Thymus (tissue), 11 donors: ENCODE results near the gene ADGRD2. TPM values are rescaled to one million over a fixed set of nuclear protein-coding genes. Genes with fewer than 3 reads are reported as not detected.
A peak's percentile ranks its signal among the peaks of the same experiment; 100 is the strongest.

Experiments used
- DNase-seq, 9 donors: peaks; one replicate each; pipeline ENCODE4 v3.0.0-alpha.2; 2013; ENCODE audit warnings: low spot score in 9 of 9, low read depth in 6 of 9, missing footprints in 1 of 9
- H3K27ac ChIP-seq, 2 donors: one replicate each; pipeline ENCODE4 v1.5.1; 2013; ENCODE audit warnings: control low read depth in 1 of 2, low read depth in 1 of 2, low read length in 1 of 2, mild to moderate bottlenecking in 1 of 2, moderate library complexity in 1 of 2
- H3K27me3 ChIP-seq, 2 donors: one replicate each; pipeline ENCODE4 v1.5.1; 2013; ENCODE audit warnings: low read length in 1 of 2; ENCODE audit not compliant: control insufficient read depth in 2 of 2, insufficient read depth in 1 of 2
- H3K36me3 ChIP-seq, 2 donors: one replicate each; pipeline ENCODE4 v1.5.1; 2013; ENCODE audit warnings: low read length in 1 of 2, mild to moderate bottlenecking in 1 of 2, moderate library complexity in 1 of 2; ENCODE audit not compliant: control insufficient read depth in 2 of 2, insufficient read depth in 2 of 2
- H3K4me1 ChIP-seq, 2 donors: one replicate each; pipeline ENCODE4 v1.5.1; 2013; ENCODE audit warnings: low read length in 2 of 2; ENCODE audit not compliant: control insufficient read depth in 2 of 2, insufficient read depth in 2 of 2
- H3K4me3 ChIP-seq, 2 donors: one replicate each; pipeline ENCODE4 v1.5.1; 2013; ENCODE audit warnings: low read length in 2 of 2, control low read depth in 1 of 2, mild to moderate bottlenecking in 1 of 2
- H3K9me3 ChIP-seq, 2 donors: one replicate each; pipeline ENCODE4 v1.5.1; 2013; ENCODE audit warnings: low read length in 1 of 2, mild to moderate bottlenecking in 1 of 2; ENCODE audit not compliant: control insufficient read depth in 2 of 2, insufficient read depth in 1 of 2
- WGBS: extraction: QIAGEN DNeasy Blood & Tissue Kit; methylation state at CpG from one replicate; pipeline ENCODE4 v1.1.7; 2013; 5-methylcytosine and 5-hydroxymethylcytosine counted together
- polyA plus RNA-seq: library from polyadenylated mRNA; stranded (reverse); fragments of 200-250 nt; gene quantifications from one replicate; pipeline ENCODE4 v1.2.3, GENCODE V29; 2013
- total RNA-seq: library from RNA; stranded (reverse); fragments of 120-200 nt; gene quantifications from one replicate; pipeline ENCODE4 v1.2.4, GENCODE V29; 2013
- donor health status: healthy.

The ADGRD2 gene
- total and polyA plus RNA-seq, 2 donors, result 0.09 to 0.50 TPM

DNA sequence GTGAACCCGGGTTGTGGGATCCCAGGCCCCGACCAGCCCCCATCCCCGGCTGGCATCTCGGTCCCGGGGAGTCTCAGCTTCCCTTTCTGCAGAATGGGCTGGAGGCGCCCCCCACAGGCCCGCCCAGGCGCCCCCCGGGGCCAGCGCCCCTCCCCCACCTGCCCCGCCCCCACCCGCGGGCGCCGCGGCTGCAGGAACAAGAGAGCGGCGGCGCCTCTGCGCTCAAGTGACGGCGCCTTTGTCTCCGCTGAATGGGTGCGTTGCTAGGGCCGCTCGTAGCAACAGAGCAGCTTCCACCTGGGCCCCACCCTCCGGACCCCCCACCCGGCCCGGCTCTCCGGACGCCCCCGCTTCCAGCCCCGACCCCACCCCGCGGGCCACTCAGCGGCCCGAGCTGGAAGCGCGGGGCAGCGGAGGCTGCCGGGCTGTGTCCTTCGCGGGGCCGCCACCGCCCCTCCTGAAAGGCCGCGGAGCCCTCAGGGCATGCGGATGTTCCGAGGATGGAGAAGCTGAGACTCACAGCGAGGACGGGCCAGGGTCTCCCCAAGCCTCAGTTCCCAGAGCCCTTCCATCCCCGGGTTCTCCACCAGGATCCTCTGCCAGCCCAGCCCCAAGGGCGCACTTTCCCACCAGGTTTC lies 27.5 kb downstream of the ADGRD2 start:
- no peak overlapping the region for H3K27ac ChIP-seq
- WGBS, result 17% methylated on average over 53 of the region's 53 CpGs
- H3K4me3 ChIP-seq, result peak overlapping the region in 1 of 2 donors; percentile 5
- DNase-seq, result peak in 1 of 9 donors; percentile 39
- no peaks in the 10 kb centered on the region for H3K36me3 ChIP-seq
- H3K4me1 ChIP-seq, result peaks cover 0 to 5% of the 10 kb centered on the region in 2 donors
- H3K9me3 ChIP-seq, result peaks cover 0 to 3% of the 10 kb centered on the region in 2 donors
- H3K27me3 ChIP-seq, result peaks cover 18 to 68% of the 10 kb centered on the region in 2 donors

DNA sequence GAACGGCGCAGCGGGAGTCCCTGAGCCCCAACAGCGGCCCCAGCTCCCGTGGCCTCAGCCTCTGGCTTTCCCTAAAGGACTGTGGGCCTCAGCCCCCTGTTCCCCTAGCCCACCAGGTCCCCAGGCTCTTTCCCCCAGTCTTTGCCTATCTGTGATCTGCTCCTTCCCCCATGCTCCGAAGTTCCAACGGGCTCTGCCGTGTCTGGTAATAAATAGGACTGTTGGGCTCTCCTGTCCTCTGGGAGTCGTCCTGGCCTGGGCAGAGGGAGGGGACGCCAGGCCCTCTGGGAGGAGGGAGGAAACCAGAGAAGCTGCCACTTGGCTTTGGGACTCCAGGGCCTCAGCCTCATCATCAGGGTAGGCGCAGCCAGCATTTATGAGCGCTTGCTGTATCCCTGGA lies 28.1 kb downstream of the ADGRD2 start:
- DNase-seq, result no peak
- Histone ChIP-seq H3K27ac (no peak overlapping the region), H3K9me3 (peaks cover 0 to 3% of the 10 kb centered on the region in 2 donors), H3K27me3 (peaks cover 18 to 72% of the 10 kb centered on the region in 2 donors), H3K4me1 (peaks cover 0 to 5% of the 10 kb centered on the region in 2 donors), H3K36me3 (no peaks in the 10 kb centered on the region), H3K4me3 (no peak overlapping the region)
- 87% methylated on average over 12 of the region's 12 CpGs for WGBS

DNA sequence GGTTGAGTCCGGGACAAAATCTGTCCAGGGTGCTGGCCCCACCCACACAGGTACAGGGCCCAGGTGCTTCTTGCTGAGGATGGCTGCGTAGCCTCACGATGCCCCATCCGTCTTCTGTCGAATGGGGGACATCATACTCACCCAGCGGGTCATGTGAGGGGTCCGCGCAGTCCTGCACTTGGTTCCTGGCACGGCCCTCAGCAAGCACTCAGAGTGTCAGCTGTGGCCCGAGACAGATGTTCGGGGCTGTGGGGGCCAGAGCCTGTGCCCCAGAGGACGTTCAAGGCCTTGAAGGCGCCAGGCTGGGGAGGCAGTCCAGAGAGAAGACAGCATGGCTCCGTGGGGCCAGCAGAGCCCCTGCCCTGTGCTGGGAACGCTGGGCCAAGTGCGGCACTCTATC lies 29.1 kb downstream of the ADGRD2 start:
- peaks cover 0 to 5% of the 10 kb centered on the region in 2 donors for H3K4me1 ChIP-seq
- peaks cover 18 to 75% of the 10 kb centered on the region in 2 donors for H3K27me3 ChIP-seq
- no peak overlapping the region for H3K4me3 ChIP-seq
- no peak for DNase-seq
- peaks cover 0 to 3% of the 10 kb centered on the region in 2 donors for H3K9me3 ChIP-seq
- no peaks in the 10 kb centered on the region for H3K36me3 ChIP-seq
- H3K27ac ChIP-seq, result no peak overlapping the region
- 96% methylated on average over 16 of the region's 16 CpGs for WGBS

DNA sequence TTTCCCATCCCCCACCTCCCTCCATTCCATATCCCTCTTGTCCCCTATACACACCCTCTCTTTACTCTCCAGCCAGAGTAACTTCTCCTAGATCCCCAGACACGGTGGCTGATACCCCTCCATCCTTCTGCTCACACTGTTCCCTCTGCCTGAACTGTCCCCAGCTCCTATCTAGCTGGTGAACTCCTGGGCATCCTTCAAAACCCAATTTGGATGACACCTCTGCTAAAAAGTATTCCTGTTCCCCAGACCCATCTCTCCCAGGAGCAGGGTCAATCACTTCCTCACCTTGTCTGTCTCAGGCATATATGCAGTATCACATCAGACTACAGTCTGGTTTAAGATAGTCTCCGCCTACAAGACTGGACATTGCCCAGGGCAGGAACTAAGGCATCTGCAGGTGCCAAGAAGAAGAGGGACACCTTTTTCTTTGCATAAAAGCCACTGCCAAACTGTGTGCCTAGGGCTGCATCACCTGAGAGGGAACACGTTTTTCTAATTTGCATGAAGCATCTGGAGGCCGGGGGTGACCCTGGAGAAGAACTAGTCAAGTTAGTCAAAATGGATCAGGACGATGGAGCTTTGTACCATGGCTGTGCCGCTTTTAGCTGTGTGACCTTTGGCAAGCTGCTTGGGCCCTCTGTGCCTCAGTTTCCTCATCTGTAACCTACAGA lies 29.8 kb downstream of the ADGRD2 start:
- 93% methylated on average over 6 of the region's 6 CpGs for WGBS
- Histone ChIP-seq H3K36me3 (no peaks in the 10 kb centered on the region), H3K9me3 (peaks cover 0 to 3% of the 10 kb centered on the region in 2 donors), H3K27ac (no peak overlapping the region), H3K4me3 (no peak overlapping the region), H3K4me1 (peaks cover 0 to 5% of the 10 kb centered on the region in 2 donors), H3K27me3 (peaks cover 18 to 77% of the 10 kb centered on the region in 2 donors)
- DNase-seq, result no peak

DNA sequence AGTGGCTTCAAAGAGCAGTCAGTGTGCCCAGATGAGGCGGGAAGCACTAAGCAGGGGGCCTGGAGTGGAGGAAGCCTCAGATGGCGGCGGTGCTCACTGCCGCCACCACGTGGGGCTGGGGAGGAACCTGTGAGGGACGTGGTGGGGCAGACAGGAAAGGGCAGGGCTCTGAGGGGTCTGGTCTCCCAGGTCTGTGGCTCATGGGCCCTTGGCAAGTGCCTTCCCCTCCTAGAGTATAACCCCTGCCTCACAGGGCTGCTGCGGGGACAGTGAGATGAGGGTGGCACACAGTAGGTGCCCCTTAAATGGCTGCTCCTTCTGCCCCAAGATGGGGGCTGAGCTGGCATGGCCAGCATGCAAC lies 30.4 kb downstream of the ADGRD2 start:
- 28% methylated on average over 7 of the region's 7 CpGs for WGBS
- Histone ChIP-seq H3K36me3 (no peaks in the 10 kb centered on the region), H3K27me3 (peaks cover 18 to 77% of the 10 kb centered on the region in 2 donors), H3K27ac (no peak overlapping the region), H3K4me1 (peaks cover 0 to 5% of the 10 kb centered on the region in 2 donors), H3K4me3 (no peak overlapping the region), H3K9me3 (peaks cover 0 to 3% of the 10 kb centered on the region in 2 donors)
- peak in 2 of 9 donors; percentile 32 to 48 for DNase-seq

DNA sequence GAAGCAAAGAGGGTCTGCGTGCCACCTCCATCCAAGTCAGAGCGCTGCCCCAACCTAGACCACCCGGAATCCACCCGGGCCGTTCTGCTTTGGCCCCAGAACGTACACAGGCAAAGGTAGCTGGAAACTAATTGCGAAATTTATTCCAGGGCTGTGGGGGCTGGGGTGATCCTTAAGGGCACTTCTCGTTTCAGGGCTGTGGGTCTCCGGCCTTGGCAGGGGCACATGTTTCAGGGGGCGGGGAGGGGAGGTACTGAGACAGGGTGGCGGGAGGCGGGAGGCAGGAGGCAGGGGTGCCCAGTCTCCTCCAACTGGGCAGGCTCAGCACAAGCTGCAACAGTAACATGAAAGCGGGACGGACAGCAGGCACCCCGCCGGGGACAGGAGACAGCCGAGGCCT lies 30.9 kb downstream of the ADGRD2 start:
- Histone ChIP-seq H3K36me3 (no peaks in the 10 kb centered on the region), H3K4me1 (peaks cover 0 to 5% of the 10 kb centered on the region in 2 donors), H3K27me3 (peaks cover 18 to 76% of the 10 kb centered on the region in 2 donors), H3K27ac (no peak overlapping the region), H3K9me3 (peaks cover 0 to 3% of the 10 kb centered on the region in 2 donors), H3K4me3 (no peak overlapping the region)
- no peak for DNase-seq
- WGBS, result 79% methylated on average over 17 of the region's 17 CpGs

DNA sequence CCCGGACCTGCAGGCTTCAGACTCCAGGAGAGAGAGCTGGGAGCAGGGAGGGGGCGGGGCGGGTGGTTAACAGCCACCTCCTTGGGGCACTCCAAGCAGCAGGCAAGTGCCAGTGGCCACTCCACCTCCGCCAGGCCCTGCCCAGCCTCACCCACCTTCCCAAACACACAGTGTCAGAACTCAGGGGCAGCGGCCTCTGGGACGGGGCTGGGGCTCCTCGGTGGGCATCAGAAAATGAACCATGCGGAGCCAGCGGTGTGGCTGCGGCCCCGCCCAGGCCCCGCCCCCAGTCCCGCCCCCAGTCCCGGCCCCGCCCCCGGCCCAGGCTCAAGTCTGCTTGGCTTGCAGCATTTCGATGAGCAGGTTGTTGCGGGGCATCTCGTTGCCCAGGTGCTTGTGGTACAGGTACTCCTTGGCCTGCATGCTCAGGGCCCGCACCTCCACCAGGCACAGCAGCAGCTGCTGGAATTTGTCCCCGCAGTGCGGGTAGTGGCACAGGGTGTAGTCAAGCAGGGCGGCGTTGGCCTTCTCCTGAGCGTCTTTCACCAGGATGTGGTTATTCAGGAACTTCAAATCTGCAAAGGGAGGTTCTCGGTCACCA lies 32.3 kb downstream of the ADGRD2 start:
- Histone ChIP-seq H3K4me3 (no peak overlapping the region), H3K27me3 (peaks cover 8 to 76% of the 10 kb centered on the region in 2 donors), H3K27ac (no peak overlapping the region), H3K4me1 (peaks cover 0 to under 1% of the 10 kb centered on the region in 2 donors), H3K9me3 (peaks cover 0 to 3% of the 10 kb centered on the region in 2 donors), H3K36me3 (no peaks in the 10 kb centered on the region)
- no peak for DNase-seq
- WGBS, result 69% methylated on average over 26 of the region's 26 CpGs

DNA sequence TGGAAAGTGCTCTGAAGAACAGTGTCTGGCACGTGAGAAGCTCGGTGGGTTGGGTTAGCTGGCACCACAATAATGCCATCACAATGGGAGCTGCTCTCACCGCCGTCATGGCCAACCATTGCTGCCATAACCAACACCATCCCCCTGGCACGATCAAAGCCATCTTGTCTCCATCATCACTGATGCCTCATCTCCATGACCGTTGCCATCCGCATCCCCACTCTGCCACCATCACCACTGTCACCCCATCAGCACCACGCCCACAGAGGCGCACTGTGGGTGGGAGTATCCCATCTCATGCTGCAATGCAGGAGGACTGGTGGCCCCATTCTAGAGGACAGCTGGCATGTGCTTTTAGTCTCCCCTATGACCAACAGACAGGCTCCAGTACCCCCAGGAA lies 33.2 kb downstream of the ADGRD2 start:
- no peak for DNase-seq
- Histone ChIP-seq H3K9me3 (peaks cover 0 to 3% of the 10 kb centered on the region in 2 donors), H3K27me3 (peaks cover 0 to 76% of the 10 kb centered on the region in 2 donors), H3K4me1 (no peaks in the 10 kb centered on the region), H3K4me3 (no peak overlapping the region), H3K27ac (no peak overlapping the region), H3K36me3 (no peaks in the 10 kb centered on the region)
- WGBS, result 98% methylated on average over 9 of the region's 9 CpGs

DNA sequence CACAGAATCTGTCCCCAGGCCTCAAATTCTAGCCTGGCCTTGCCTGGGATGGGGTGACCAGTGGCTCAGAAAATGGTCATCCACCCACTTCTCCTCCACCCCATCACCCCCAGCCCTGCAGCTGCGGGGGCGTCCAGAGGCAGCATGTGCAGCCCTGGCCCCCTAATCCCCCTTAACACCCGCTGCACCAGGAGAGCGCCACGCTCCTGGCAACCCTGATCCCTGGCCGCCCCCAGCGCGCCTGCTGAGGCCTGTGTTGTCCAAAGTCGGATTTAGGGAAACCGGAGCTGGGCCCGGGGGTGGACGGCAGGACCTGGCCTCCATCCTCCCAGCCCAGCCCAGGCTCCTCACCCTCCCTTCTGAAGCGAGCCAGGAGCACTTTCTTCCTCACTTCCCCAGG lies 35.0 kb downstream of the ADGRD2 start:
- 86% methylated on average over 13 of the region's 13 CpGs for WGBS
- H3K27ac ChIP-seq, result no peak overlapping the region
- H3K36me3 ChIP-seq, result no peaks in the 10 kb centered on the region
- H3K4me1 ChIP-seq, result no peaks in the 10 kb centered on the region
- no peak for DNase-seq
- H3K9me3 ChIP-seq, result peaks cover 0 to 3% of the 10 kb centered on the region in 2 donors
- no peak overlapping the region for H3K4me3 ChIP-seq
- peaks cover 0 to 72% of the 10 kb centered on the region in 2 donors for H3K27me3 ChIP-seq
